OCI-LY3 (cell line): ENCODE results near the gene INTS11.

ENCODE experiments used
- CTCF ChIP-seq: fragments of 200-600, 300-600 bp; sonication (generic); IDR thresholded peaks from 2 replicates; pipeline ENCODE4 v1.5.1; 2014; ENCODE audit warnings: antibody characterized with exemption, low read length, low read depth
- EZH2phosphoT487 ChIP-seq: fragments of 200-600 bp; shearing (Covaris generic); IDR thresholded peaks from 2 replicates; pipeline ENCODE4 v1.6.1; 2018; ENCODE audit warnings: antibody characterized with exemption, mixed run types, low read depth

- TF ChIP-seq CTCF (no peak), EZH2phosphoT487 (no peak)
Observed at GRCh38 chr1:1272341-1273208, 51.9 kb downstream of the INTS11 start.
